CD1c-positive myeloid dendritic cell (primary cell): Measurements from ENCODE around the gene GNAZ.
A peak's percentile ranks its signal among the peaks of the same experiment; 100 is the strongest.
"Not testable (repeated sequence)": the region's sequence is repeated elsewhere in the genome, so short reads cannot be mapped to it uniquely, and the experiment has no call there.

Source experiments
- DNase-seq: peaks from one replicate; pipeline ENCODE4 v3.0.0-alpha.2; 2016; ENCODE audit errors: extremely low spot score

GNAZ gene

GRCh38 chr22:23133922-23134321 lies 63.6 kb downstream of the GNAZ start:
- no peak for DNase-seq

- DNase-seq = not testable (repeated sequence)
Observed at GRCh38 chr22:23136991-23137390, 66.7 kb downstream of the GNAZ start.

DNA sequence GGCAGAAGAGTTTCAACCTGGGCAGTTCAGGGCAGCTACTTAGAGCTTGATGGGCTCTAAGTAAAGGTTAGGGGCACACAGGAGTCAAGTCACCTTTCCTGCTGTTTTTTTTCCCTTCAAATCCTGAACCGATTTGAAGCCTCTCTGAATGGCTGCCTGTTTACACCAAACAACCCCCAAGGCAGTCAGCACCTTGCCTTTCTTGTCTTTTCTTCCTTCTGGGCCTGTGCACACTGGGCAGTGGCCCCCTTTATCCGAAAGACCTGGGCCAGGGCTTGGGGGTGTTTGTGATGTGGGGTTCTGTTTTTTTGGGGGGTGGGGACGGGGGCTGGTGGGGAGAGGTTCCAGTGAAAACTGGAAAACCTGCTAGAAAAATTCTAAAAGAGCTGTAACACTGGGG lies 67.1 kb downstream of the GNAZ start:
- no peak for DNase-seq

DNA sequence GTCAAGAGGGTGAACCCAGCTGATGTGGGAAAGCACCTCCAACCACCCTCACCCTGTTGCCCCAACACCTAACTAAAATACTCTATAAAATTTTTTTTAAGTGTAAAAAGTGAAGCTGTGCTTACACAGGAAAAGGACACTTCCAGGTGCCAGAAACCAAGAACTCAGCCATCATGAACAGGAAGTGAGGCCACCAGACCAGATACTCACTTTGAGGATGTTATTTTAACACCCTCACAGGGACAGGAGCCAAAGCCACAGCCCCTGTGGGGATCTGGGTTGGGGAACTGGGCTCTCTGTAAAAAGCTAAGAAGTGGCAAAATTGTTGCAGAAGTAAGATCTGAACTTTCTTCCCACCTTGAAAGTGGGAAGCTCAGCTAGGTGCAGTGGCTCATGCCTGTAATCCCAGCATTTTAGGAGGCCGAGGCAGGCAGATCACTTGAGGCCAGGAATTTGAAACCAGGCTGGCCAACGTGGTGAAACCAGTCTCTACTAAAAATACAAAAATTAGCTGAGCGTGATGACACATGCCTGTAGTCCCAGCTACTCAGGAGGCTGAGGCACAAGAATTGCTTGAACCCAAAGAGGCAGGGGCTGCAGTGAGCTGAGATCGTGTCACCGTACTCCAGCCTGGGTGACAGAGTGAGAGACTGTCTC lies 67.7 kb downstream of the GNAZ start:
- peak; percentile 84 for DNase-seq

- DNase-seq = no peak
Observed at GRCh38 chr22:23138584-23139435, 68.5 kb downstream of the GNAZ start.

DNA sequence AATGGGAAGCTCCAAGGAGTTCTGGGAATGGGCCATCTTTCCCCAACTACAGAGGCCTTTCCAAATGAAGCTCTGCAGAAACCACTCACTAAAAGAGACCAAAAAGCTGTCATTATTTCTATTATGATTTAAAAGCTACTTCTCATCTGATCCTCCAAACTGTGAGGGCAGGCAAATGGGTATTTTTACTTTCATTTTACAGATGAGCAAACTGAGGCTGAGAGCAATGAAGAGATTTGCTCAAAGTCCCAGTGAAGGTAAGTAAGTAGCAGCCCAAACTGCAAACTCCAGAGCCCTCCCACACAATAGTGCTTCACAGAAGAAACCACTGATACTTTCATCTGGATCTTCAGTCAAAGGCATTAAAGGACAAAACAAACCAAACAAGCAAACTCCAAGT lies 70.1 kb downstream of the GNAZ start:
- no peak for DNase-seq

GRCh38 chr22:23142546-23143105 lies 72.3 kb downstream of the GNAZ start:
- no peak for DNase-seq

DNA sequence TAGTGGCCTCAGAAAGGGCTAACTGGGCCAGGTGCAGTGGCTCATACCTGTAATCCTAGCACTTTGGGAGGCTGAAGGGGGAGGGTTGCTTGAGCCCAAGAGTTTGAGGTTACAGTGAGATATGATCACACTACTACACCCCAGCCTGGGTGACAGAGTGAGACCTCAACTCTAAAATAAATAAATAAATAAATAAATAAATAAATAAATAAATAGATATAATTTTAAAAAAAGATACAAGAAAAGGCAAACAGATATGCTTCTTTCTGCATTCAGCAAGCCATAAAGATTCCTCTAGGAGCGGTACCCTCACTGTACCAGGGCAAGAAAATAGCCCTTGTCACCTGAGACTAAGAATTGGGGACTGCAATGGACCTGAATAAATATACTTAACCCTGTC lies 72.8 kb downstream of the GNAZ start:
- no peak for DNase-seq

DNA sequence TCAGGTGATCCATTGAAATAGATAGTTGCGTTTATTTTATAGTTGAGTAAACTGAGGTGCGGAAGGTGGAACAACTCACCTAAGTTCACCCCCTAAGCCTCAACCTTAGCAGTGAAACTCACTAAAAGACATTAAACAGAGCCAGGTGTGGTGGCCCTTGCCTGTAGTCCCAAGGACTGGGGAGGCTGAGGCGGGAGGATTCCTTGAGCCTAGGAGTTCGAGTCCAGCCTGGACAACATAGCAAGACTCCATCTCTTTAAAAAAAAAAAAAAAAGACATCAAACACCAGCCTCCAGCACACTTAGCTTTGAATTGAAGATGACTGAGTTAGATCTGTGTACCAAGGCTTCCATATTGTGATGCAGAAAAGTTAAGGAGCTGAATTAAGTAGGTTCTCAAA lies 74.1 kb downstream of the GNAZ start:
- no peak for DNase-seq

- peak; percentile 96 for DNase-seq
Observed at GRCh38 chr22:23144932-23145877, 74.9 kb downstream of the GNAZ start, which contains the start of gene RAB36. TSS of gene RAB36 (plus strand) at chr22:23145477. CDS start at chr22:23146617, 1,140 bp downstream.

DNA sequence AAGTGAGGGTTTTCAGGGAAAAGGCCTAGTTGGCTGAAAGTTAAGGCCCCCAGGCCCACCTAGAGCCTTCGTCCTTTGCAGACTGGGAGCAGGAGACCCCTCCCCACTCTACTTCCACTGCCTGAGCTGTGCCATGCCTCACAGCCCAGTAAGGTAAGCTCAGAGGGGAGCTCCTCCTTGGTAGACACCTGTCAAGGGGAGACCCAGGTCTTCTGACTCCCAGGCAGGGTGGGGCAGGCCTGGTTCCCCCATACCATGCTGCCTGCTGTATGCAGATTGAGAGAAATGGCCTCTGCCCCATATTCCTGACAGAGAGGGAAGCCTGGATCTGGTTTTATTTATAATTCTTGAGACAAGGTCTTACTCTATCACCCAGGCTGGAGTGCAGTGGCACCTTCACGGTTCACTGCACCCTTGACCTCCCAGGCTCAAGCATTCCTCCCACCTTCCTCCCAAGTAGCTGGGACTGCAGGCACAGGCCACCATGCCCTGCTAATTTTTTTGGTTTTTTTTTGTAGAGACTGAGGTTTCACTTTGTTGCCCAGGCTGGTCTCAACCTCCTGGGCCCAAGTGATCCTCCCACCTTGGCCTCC lies 75.7 kb downstream of the GNAZ start:
- no peak for DNase-seq

DNA sequence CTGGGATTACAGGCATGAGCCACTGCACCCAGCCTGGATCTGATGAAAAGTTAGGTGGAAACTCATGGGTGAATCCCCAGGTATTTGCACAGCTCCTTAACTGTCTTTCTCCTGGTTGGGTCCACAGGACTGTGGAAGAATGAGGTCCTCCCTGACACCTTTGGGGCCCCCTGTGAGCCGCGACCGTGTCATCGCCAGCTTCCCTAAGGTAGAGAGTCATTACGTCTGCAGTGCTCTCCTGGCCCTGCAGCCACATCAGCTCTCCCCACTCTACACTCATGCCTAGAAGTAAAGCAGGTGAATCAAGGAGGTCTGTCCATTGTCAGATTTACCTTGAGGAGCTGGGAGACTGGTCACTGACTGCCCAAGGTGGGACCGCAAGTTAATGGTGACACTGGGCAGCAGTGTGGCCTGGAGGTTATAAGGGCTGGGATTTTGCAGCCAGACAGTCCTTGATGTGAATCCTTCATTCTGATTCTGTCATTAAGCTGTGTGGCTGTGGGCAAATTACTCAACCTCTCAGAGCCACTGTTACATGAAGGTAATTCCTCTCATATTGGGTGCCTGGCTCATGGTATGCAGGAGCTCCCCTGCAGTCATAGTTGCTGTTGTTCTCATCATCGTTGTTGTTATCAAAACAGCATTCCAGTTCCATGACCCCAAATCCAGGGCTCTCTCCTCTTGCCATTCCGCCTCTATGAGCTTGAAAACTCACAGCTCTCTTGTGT lies 76.3 kb downstream of the GNAZ start:
- DNase-seq = no peak

DNA sequence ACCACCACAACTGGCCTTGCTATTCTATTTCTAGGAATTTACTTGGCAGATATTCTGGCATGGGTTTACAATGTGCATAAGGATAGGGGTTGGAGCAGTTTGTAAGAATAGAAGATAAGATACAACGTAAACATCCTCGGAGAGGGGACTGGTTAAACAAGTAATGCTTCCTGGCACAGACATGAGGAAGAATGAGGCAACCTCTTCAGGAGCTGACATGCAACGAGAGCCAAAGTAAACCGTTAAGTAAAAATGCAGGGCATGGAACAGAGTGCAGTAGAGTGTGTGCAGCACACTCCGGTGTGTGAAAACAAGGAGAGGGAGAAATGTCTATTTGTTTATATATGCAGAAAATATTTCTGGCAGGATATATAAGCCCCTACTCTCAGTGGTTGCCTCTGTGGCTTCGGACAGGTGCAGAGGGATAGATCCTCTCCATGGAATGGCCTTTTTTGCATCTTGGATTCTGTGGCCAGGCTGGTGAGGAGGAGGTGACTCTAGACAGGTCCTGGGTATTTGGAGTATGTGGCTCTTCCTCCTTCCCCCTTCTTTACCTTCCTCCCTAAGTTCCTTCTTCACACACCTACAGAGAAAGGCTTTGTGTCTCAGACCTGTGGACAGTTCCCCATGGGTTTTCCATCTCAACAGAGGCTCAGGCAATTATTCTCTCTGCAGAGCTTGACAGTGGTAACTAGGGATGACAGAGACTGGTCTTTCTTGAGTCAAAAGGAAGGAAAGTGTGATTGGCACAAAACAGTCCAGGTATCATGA lies 77.5 kb downstream of the GNAZ start:
- DNase-seq = no peak

DNA sequence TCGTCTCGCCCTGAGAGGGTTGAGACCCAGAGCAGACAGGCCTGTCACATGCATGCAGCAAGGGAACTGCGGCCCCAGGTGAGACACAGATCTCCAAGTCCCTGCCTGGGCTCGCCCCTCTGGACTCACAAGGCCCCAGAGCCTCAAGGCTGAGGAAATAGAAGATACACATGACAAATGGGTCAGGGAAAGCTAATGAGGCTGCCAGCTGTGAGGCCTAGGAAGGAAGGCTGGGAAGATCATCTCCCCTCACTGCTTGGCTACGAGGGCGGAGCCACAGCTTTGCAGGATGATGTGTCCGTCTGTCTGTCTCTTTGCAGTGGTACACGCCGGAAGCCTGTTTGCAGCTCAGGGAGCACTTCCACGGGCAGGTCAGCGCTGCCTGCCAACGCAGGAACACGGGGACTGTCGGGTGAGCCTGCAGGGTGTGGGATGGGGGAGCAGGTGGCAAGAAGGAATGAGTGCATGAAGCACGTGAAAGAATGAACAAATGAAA lies 79.5 kb downstream of the GNAZ start:
- DNase-seq = no peak

- no peak for DNase-seq
Observed at GRCh38 chr22:23150762-23151161, 80.4 kb downstream of the GNAZ start.

DNA sequence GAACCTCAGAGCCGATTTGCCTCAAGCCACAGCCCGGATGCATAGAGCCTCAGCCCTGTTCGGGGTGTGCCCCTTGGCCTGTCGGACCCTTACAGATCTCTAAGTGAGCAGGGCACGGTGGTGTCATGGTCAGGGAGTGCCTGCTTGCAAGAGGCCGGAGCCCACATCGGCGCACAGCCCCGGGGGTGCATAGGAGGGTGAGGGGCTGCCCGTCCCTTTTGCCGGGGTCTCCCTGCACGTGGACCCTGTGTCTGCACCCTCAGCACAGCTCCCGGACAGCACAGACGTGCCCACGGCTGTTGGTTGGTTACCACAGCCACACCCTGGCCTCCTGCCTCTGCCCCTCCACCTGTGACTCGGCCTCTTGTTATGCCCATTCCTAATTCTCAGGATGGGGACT lies 81.5 kb downstream of the GNAZ start:
- DNase-seq = no peak

GRCh38 chr22:23152238-23153114 lies 82.2 kb downstream of the GNAZ start:
- DNase-seq = peak; percentile 63

DNA sequence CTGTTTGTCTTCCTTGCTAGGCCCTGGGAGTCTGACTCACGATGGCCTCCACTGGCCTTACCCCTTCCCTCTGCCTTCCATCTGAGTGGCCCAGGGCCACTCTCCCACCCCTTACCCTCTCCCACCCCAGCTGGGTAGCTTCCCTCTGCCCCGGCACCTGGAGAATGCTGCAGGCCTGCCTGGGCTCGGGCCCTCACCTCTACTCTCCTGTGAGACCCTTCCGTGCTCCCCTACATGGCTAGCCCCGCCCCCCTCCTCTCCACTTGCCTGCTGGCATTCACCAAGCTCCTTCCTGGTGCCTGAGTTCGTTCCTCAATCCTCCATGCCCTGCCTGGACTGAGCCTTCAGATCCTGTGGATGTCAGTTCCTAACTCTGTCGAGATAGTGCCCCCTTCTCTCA lies 83.7 kb downstream of the GNAZ start:
- DNase-seq = no peak

GRCh38 chr22:23154461-23154860 lies 84.1 kb downstream of the GNAZ start:
- DNase-seq = no peak
